ENCODE results near the gene GLCCI1. TPM values are rescaled to one million over a fixed set of nuclear protein-coding genes. Genes with fewer than 3 reads are reported as not detected.
"Not testable (repeated sequence)": the region's sequence is repeated elsewhere in the genome, so short reads cannot be mapped to it uniquely, and the experiment has no call there.

The GLCCI1 gene
- polyA plus RNA-seq, 2 of the 4 experiments (the other 2 are of a cell fraction), result 1.2 to 2.8 TPM

DNA sequence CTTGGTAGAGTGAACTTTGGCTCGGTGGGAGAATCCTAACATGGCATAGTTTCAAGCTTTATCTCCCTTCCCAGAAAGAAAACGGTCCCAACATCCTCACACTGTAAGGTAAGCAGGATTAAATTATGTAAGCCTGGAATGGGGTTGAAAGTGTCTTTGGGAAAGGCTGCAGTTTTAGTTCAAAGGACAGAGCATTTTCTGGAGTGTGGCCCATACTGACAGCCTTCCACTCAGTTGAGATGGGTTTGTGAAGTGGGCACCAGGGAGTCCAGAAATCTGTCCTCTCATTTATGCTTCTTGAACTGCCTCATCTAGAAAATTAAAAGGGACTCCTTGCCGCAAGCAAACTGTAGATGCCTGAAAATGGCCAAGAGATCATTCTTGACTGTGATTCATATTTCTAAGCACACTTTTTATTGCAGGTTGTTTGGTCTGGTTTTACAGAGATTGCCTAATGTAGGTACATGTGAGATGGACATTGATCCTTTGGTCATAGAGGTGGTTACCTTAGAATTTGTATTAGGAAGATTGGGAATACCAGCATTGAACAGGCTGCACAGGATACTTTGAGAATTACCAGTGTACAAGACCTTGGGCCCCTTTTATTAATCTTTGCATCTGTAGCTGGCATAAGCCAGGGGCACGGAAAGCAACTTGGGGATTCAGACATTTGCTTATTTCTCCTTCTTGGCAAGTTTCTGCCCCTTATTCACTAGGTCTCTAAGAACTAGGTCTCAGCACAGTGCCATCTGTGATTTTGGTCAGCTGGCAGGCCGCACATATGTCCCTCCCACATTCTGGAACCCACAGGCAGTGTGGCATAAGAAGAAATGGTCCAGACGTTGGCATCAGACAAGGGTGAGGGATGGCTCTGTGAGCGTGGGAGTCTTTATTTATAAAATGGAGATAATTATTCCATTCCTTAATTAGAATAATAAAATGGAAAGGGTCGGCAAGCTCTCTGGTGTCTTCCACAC lies 125.9 kb downstream of the GLCCI1 start:
- Histone ChIP-seq H3K27ac (no peak overlapping the region), H3K4me1 (no peaks in the 10 kb centered on the region), H3K4me3 (no peak overlapping the region), H3K9me3 (no peaks in the 10 kb centered on the region), H3K4me2 (no peak overlapping the region)
- DNase-seq (ENCODE audit: low read depth in 1 of 2, low spot score in 1 of 2), result no peak
- ATAC-seq, result no peak
- CTCF ChIA-PET, result no interaction called here
- POLR2A ChIA-PET, result no interaction called here
- WGBS (ENCODE audit: missing lambda C conversion rate), result 46% methylated on average over 8 of the region's 8 CpGs
- FAIRE-seq, result no peak
- TF ChIP-seq CBX2 (IDR thresholded peaks at IDR 0.05; ENCODE audit: borderline replicate concordance, low read depth) (no peak), POLR2AphosphoS2 (conservative IDR thresholded peaks at IDR 0.05; ENCODE audit: low read length) (no peak), KDM5A (IDR thresholded peaks at IDR 0.05) (no peak), NR3C1 (IDR thresholded peaks at IDR 0.05) (no peak), KDM1A (IDR thresholded peaks at IDR 0.05; ENCODE audit: low read depth) (no peak), MAZ (IDR thresholded peaks at IDR 0.05; ENCODE audit: borderline replicate concordance, low read depth, low read length) (no peak), ESRRA (IDR thresholded peaks at IDR 0.05; ENCODE audit: borderline replicate concordance, low read length) (no peak), FOXS1 (CRISPR knock-in tag; IDR thresholded peaks at IDR 0.05) (no peak), NPAS2 (CRISPR knock-in tag; IDR thresholded peaks at IDR 0.05; ENCODE audit: borderline replicate concordance) (no peak), HOXB13 (CRISPR knock-in tag; IDR thresholded peaks at IDR 0.05; ENCODE audit: low read depth) (no peak), JUNB (IDR thresholded peaks at IDR 0.05) (no peak), GATA3 (IDR thresholded peaks at IDR 0.05; ENCODE audit: borderline replicate concordance) (no peak), PHF8 (IDR thresholded peaks at IDR 0.05; ENCODE audit: borderline replicate concordance, low read depth) (no peak), RCOR1 (IDR thresholded peaks at IDR 0.05; ENCODE audit: low read depth, low read length) (no peak), FOSL2 (IDR thresholded peaks at IDR 0.05) (no peak), FOSL2 (CRISPR knock-in tag; IDR thresholded peaks at IDR 0.05) (no peak), ZSCAN20 (CRISPR knock-in tag; IDR thresholded peaks at IDR 0.05) (no peak)
- TF ChIP-seq, protein P1, sequence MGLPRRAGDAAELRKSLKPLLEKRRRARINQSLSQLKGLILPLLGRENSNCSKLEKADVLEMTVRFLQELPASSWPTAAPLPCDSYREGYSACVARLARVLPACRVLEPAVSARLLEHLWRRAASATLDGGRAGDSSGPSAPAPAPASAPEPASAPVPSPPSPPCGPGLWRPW (IDR thresholded peaks at IDR 0.05), result no peak
- TF ChIP-seq, protein P2, sequence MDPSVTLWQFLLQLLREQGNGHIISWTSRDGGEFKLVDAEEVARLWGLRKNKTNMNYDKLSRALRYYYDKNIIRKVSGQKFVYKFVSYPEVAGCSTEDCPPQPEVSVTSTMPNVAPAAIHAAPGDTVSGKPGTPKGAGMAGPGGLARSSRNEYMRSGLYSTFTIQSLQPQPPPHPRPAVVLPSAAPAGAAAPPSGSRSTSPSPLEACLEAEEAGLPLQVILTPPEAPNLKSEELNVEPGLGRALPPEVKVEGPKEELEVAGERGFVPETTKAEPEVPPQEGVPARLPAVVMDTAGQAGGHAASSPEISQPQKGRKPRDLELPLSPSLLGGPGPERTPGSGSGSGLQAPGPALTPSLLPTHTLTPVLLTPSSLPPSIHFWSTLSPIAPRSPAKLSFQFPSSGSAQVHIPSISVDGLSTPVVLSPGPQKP (IDR thresholded peaks at IDR 0.05; ENCODE audit: low read depth, low read length), result no peak

DNA sequence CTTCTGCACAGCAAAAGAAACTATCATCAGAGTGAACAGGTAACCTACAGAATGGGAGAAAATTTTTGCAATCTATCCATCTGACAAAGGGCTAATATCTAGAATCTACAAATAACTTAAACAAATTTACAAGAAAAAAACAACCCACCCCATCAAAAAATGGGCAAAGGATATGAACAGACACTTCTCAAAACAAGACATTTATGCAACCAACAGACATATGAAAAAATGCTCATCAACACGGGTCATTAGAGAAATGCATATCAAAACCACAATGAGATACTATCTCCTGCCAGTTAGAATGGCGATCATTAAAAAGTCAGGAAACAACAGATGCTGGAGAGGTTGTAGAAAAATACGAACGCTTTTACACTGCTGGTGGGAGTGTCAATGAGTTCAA lies 132.7 kb downstream of the GLCCI1 start:
- 22% methylated on average over 4 of the region's 4 CpGs for WGBS (ENCODE audit: missing lambda C conversion rate)
- ATAC-seq; FAIRE-seq; POLR2A ChIA-PET; H3K27ac ChIP-seq; H3K4me2 ChIP-seq; H3K4me3 ChIP-seq; CTCF ChIA-PET; DNase-seq (ENCODE audit: low read depth in 1 of 2, low spot score in 1 of 2); H3K9me3 ChIP-seq; H3K4me1 ChIP-seq: not testable (repeated sequence)

DNA sequence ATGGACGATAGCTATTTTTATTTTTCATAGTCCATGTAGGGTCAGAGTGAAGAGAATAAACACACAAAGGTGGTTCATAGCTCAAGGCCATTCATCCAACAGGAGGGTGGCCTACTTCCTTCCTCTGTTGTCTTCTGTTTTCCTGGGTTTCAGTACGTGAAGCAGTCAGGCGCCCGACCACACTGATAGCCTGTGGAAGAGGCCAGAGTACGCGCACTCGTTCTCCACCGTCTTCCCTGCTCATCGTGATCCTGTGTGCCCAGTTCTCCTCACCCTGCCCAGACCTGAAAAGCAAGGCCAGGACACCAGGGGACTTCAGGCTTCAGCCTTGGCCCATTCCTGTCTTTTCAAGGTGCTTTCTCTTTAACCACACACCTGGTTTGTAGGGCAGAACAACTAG lies 134.7 kb downstream of the GLCCI1 start:
- H3K4me1 ChIP-seq, result no peaks in the 10 kb centered on the region
- WGBS (ENCODE audit: missing lambda C conversion rate), result 72% methylated on average over 9 of the region's 9 CpGs

More for the DNA sequence above, 134.7 kb downstream of the GLCCI1 start:
- DNase-seq (ENCODE audit: low read depth in 1 of 2, low spot score in 1 of 2) (no peak), ATAC-seq (no peak; a peak in 1 of 6 replicates), FAIRE-seq (no peak)
- Histone ChIP-seq H3K4me3 (no peak overlapping the region), H3K9me3 (no peaks in the 10 kb centered on the region), H3K4me2 (no peak overlapping the region), H3K27ac (no peak overlapping the region)
- POLR2A ChIA-PET, result no interaction called here
- TF ChIP-seq, protein P3, sequence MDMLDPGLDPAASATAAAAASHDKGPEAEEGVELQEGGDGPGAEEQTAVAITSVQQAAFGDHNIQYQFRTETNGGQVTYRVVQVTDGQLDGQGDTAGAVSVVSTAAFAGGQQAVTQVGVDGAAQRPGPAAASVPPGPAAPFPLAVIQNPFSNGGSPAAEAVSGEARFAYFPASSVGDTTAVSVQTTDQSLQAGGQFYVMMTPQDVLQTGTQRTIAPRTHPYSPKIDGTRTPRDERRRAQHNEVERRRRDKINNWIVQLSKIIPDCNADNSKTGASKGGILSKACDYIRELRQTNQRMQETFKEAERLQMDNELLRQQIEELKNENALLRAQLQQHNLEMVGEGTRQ (IDR thresholded peaks at IDR 0.05), result no peak
- CTCF ChIA-PET, result no interaction called here
